ENCODE measurements around the gene ZNF670.
"Not testable (repeated sequence)": the region's sequence is repeated elsewhere in the genome, so short reads cannot be mapped to it uniquely, and the experiment has no call there.

ZNF670 gene

GRCh38 chr1:247037511-247038320, 40.9 kb downstream of the ZNF670 start:
- DNase-seq, result no peak

- not testable (repeated sequence) for DNase-seq
Measured at GRCh38 chr1:247032306-247032705, 46.3 kb downstream of the ZNF670 start.
